ENCODE results near the gene PPFIA3. TPM values are rescaled to one million over a fixed set of nuclear protein-coding genes. Genes with fewer than 3 reads are reported as not detected.

The PPFIA3 gene
- total and polyA plus RNA-seq, 8 donors, result 4.1 to 39.7 (median 6.7) TPM

- 91 to 94% methylated on average over 12 of the region's 12 CpGs for WGBS, 2 donors
- Histone ChIP-seq H3K27me3 (no peaks in the 10 kb centered on the region), H3K9me3 (no peaks in the 10 kb centered on the region), H3K36me3 (peaks cover 3 to 65% (median 24%) of the 10 kb centered on the region in 3 donors), H3K27ac (no peak overlapping the region), H3K4me3 (no peak overlapping the region), H3K4me1 (no peaks in the 10 kb centered on the region)
- TF ChIP-seq CTCF (IDR thresholded peaks at IDR 0.05), result no peak
- ATAC-seq (no peak), FAIRE-seq (no peak), DNase-seq (no peak)
- intact Hi-C loops (cut with DNase I), result loop anchor here in 1 of 3 donors (5.0 kb wide), 1 partner anchor 96 kb away; no protein-coding TSS in a partner anchor
These were observed 18.2 kb upstream of the PPFIA3 start for GRCh38 chr19:49101160-49101559.

- FAIRE-seq (no peak), DNase-seq (no peak), ATAC-seq (no peak)
- Histone ChIP-seq H3K27me3 (no peaks in the 10 kb centered on the region), H3K27ac (no peak overlapping the region), H3K4me1 (no peaks in the 10 kb centered on the region), H3K36me3 (peaks cover 3 to 70% (median 28%) of the 10 kb centered on the region in 3 donors), H3K9me3 (no peaks in the 10 kb centered on the region), H3K4me3 (no peak overlapping the region)
- intact Hi-C loops (cut with DNase I), result loop anchor here in 1 of 3 donors (5.0 kb wide), 1 partner anchor 95 kb away; no protein-coding TSS in a partner anchor
- WGBS, 2 donors, result 93 to 95% methylated on average over 12 of the region's 12 CpGs
- no peak for TF ChIP-seq CTCF (IDR thresholded peaks at IDR 0.05)
These were observed 17.0 kb upstream of the PPFIA3 start for GRCh38 chr19:49102303-49102702.

GRCh38 chr19:49103331-49104085 is 15.8 kb upstream of the PPFIA3 start:
- no peak for FAIRE-seq
- TF ChIP-seq CTCF (IDR thresholded peaks at IDR 0.05), result no peak
- Histone ChIP-seq H3K4me3 (no peak overlapping the region), H3K9me3 (no peaks in the 10 kb centered on the region), H3K36me3 (peaks cover 3 to 80% (median 27%) of the 10 kb centered on the region in 3 donors), H3K27ac (no peak overlapping the region), H3K4me1 (no peaks in the 10 kb centered on the region), H3K27me3 (no peaks in the 10 kb centered on the region)
- DNase-seq, result no peak
- WGBS, 2 donors, result 88 to 92% methylated on average over 30 to 33 of the region's 33 CpGs
- ATAC-seq, result no peak
- intact Hi-C loops (cut with DNase I), result loop anchor here in 1 of 3 donors (5.0 kb wide), 1 partner anchor 94 kb away; no protein-coding TSS in a partner anchor

GRCh38 chr19:49104229-49104864 is 15.0 kb upstream of the PPFIA3 start:
- Histone ChIP-seq H3K36me3 (peaks cover 0 to 79% (median 25%) of the 10 kb centered on the region in 3 donors), H3K9me3 (no peaks in the 10 kb centered on the region), H3K27ac (no peak overlapping the region), H3K27me3 (no peaks in the 10 kb centered on the region), H3K4me3 (no peak overlapping the region), H3K4me1 (no peaks in the 10 kb centered on the region)
- intact Hi-C loops (cut with DNase I), result loop anchor here in 1 of 3 donors (5.0 kb wide), 1 partner anchor 93 kb away; no protein-coding TSS in a partner anchor
- no peak for TF ChIP-seq CTCF (IDR thresholded peaks at IDR 0.05)
- no peak for DNase-seq
- no peak for FAIRE-seq
- 85 to 89% methylated on average over 30 of the region's 30 CpGs for WGBS, 2 donors
- no peak for ATAC-seq
